Measurements from ENCODE around the gene TSHZ1. TPM values are rescaled to one million over a fixed set of nuclear protein-coding genes. Genes with fewer than 3 reads are reported as not detected.

TSHZ1 gene, protein sequence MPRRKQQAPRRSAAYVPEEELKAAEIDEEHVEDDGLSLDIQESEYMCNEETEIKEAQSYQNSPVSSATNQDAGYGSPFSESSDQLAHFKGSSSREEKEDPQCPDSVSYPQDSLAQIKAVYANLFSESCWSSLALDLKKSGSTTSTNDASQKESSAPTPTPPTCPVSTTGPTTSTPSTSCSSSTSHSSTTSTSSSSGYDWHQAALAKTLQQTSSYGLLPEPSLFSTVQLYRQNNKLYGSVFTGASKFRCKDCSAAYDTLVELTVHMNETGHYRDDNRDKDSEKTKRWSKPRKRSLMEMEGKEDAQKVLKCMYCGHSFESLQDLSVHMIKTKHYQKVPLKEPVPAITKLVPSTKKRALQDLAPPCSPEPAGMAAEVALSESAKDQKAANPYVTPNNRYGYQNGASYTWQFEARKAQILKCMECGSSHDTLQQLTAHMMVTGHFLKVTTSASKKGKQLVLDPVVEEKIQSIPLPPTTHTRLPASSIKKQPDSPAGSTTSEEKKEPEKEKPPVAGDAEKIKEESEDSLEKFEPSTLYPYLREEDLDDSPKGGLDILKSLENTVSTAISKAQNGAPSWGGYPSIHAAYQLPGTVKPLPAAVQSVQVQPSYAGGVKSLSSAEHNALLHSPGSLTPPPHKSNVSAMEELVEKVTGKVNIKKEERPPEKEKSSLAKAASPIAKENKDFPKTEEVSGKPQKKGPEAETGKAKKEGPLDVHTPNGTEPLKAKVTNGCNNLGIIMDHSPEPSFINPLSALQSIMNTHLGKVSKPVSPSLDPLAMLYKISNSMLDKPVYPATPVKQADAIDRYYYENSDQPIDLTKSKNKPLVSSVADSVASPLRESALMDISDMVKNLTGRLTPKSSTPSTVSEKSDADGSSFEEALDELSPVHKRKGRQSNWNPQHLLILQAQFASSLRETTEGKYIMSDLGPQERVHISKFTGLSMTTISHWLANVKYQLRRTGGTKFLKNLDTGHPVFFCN (N-terminal part only)
- total RNA-seq, result 10 to 100 TPM; 16.3 to 34.8 (median 29.8) TPM

- 1 to 2% methylated on average over 12 to 15 of the region's 15 CpGs for WGBS, 2 donors (ENCODE audit: low coverage in 1 of 2)
- in situ Hi-C loops (cut with MboI; ENCODE audit: low pct_ligation_motif_present in 1 of 4, low pct_unique_long_range_greater_than_20kb in 1 of 4, low sequenced_read_pairs in 3 of 4) (loop anchor here in 1 of 4 donors (25.0 kb wide), 1 partner anchor 723 kb away; the partner anchor contains the start of gene CNDP2), intact Hi-C loops (cut with DNase I; ENCODE audit: low total_unique reads) (loop anchor here (10.0 kb wide), 1 partner anchor 264 kb away; no protein-coding TSS in a partner anchor)
- DNase-seq, result peak; percentile 80
- Histone ChIP-seq H3K27ac (peak within 1 kb of the TSS; percentile 97 to 100 (median 98)), H3K4me3 (peak within 1 kb of the TSS; percentile 79 to 99 (median 84)), H3K9me3 (no peaks in the 10 kb centered on the region), H3K36me3 (no peaks in the 10 kb centered on the region), H3K4me1 (peaks cover 13 to 57% (median 50%) of the 10 kb centered on the region in 4 donors), H3K27me3 (no peaks in the 10 kb centered on the region)
- no peak for TF ChIP-seq CTCF (IDR thresholded peaks at IDR 0.05)
- no peak for TF ChIP-seq EP300 (IDR thresholded peaks at IDR 0.05; ENCODE audit: low read depth)
- peak; percentile 95 to 97 (median 96) for TF ChIP-seq POLR2AphosphoS5 (IDR thresholded peaks at IDR 0.05)
- TF ChIP-seq POLR2A (IDR thresholded peaks at IDR 0.05), result peak; percentile 94
These were observed at the start of gene TSHZ1 for GRCh38 chr18:75210274-75211001. Gene TSHZ1 (plus strand): TSS chr18:75210797. CDS start chr18:75211877, 1,080 bp downstream.

DNA sequence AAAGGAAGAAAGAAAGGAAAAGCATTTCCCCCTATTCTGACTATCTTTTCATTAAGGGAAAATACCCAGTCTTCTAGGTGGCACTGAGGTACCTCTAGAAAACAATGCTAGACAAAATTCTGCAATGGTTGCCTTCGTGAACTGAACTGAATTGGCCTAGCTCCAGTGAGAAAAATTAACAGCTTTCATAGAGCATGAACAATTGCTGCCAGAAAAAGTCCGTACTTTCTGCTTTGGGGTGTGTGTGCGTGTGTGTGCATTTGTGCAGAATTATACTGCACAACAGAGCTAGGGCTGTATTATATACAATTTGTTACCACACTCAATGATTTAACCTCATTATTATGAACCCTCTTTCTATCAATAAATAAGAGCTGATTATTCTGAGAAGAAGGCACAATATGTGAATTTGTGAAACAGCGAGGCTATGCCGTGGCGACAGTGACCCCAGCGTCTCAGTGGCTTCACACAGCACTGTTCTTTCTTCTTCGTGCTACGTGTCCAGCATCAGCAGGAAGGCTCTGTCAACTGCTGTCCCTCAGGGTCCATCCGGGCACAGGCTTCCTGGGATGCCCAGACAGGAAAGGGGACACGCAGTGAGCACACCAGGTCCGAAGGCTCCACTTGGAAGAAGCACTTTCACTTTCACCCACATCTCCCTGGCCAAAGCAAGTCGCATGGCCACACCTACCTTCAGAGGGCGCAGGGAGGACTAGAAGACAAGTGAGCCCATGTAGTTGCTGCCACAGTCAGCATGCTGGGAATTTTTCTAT is 49.2 kb upstream of the TSHZ1 start:
- in situ Hi-C loops (cut with MboI; ENCODE audit: low pct_ligation_motif_present in 1 of 4, low pct_unique_long_range_greater_than_20kb in 1 of 4, low sequenced_read_pairs in 3 of 4) (no loop called here), intact Hi-C loops (cut with DNase I; ENCODE audit: low total_unique reads) (no loop called here)
- peaks cover 0 to 9% (median 3%) of the 10 kb centered on the region in 4 donors for H3K4me1 ChIP-seq
- DNase-seq, result peak; percentile 56
- TF ChIP-seq EP300 (IDR thresholded peaks at IDR 0.05; ENCODE audit: low read depth) (no peak), POLR2A (IDR thresholded peaks at IDR 0.05) (no peak), POLR2AphosphoS5 (IDR thresholded peaks at IDR 0.05) (no peak), CTCF (IDR thresholded peaks at IDR 0.05) (peak in 1 of 5 experiments; percentile 14)
- 24 to 60% methylated on average over 3 to 14 of the region's 14 CpGs for WGBS, 2 donors (ENCODE audit: low coverage in 1 of 2)
- H3K36me3 ChIP-seq, result no peaks in the 10 kb centered on the region
- H3K27ac ChIP-seq, result peak overlapping the region in 3 of 4 donors; percentile 9 to 41 (median 31)
- H3K9me3 ChIP-seq, result no peaks in the 10 kb centered on the region
- H3K27me3 ChIP-seq, result no peaks in the 10 kb centered on the region
- peak overlapping the region in 3 of 4 donors; percentile 33 to 59 (median 40) for H3K4me3 ChIP-seq

GRCh38 chr18:75162467-75162866 is 48.1 kb upstream of the TSHZ1 start:
- no peak for DNase-seq
- no peaks in the 10 kb centered on the region for H3K36me3 ChIP-seq
- no peak overlapping the region for H3K27ac ChIP-seq
- no peak overlapping the region for H3K4me3 ChIP-seq
- WGBS, 2 donors (ENCODE audit: low coverage in 1 of 2), result 75% methylated on average over 3 of the region's 3 CpGs; no CpG with 5 or more reads in 1 of the 2 donors
- in situ Hi-C loops (cut with MboI; ENCODE audit: low pct_ligation_motif_present in 1 of 4, low pct_unique_long_range_greater_than_20kb in 1 of 4, low sequenced_read_pairs in 3 of 4), result no loop called here
- no peak for TF ChIP-seq EP300 (IDR thresholded peaks at IDR 0.05; ENCODE audit: low read depth)
- intact Hi-C loops (cut with DNase I; ENCODE audit: low total_unique reads), result no loop called here
- H3K9me3 ChIP-seq, result no peaks in the 10 kb centered on the region
- H3K27me3 ChIP-seq, result no peaks in the 10 kb centered on the region
- peaks cover 0 to 9% (median 3%) of the 10 kb centered on the region in 4 donors for H3K4me1 ChIP-seq

- TF ChIP-seq POLR2A (IDR thresholded peaks at IDR 0.05), result no peak
- no peak for TF ChIP-seq CTCF (IDR thresholded peaks at IDR 0.05)
- no peak for TF ChIP-seq POLR2AphosphoS5 (IDR thresholded peaks at IDR 0.05)
- TF ChIP-seq EP300 (IDR thresholded peaks at IDR 0.05; ENCODE audit: low read depth), result no peak
- no peak overlapping the region for H3K27ac ChIP-seq
- H3K36me3 ChIP-seq, result no peaks in the 10 kb centered on the region
- in situ Hi-C loops (cut with MboI; ENCODE audit: low pct_ligation_motif_present in 1 of 4, low pct_unique_long_range_greater_than_20kb in 1 of 4, low sequenced_read_pairs in 3 of 4) (no loop called here), intact Hi-C loops (cut with DNase I; ENCODE audit: low total_unique reads) (no loop called here)
- no peak overlapping the region for H3K4me3 ChIP-seq
- H3K9me3 ChIP-seq, result no peaks in the 10 kb centered on the region
- H3K27me3 ChIP-seq, result no peaks in the 10 kb centered on the region
- H3K4me1 ChIP-seq, result peaks cover 0 to 9% (median 3%) of the 10 kb centered on the region in 4 donors
- DNase-seq, result no peak
- WGBS, 2 donors (ENCODE audit: low coverage in 1 of 2), result 94 to 100% methylated on average over 1 to 4 of the region's 4 CpGs
These were observed 47.6 kb upstream of the TSHZ1 start for GRCh38 chr18:75162978-75163377.
